Stomach (tissue), 9 donors: ENCODE data around the gene GALNS. TPM values are rescaled to one million over a fixed set of nuclear protein-coding genes. Genes with fewer than 3 reads are reported as not detected.

Experiments used
- DNase-seq, 2 donors: peaks; one replicate each; pipeline versions ENCODE4 v3.0.0 to v3.0.0-alpha.2; 2013 to 2019
- H3K27ac ChIP-seq, 5 donors: fragments of 200-600 bp in 4 of 5; sonication (generic) in 4 of 5; one replicate each; pipeline ENCODE4 v1.5.1; 2013 to 2019; ENCODE audit warnings: mild to moderate bottlenecking in 1 of 5, moderate library complexity in 1 of 5
- H3K27me3 ChIP-seq, 3 donors: fragments of 200-600 bp; sonication (generic); one replicate each; pipeline ENCODE4 v1.5.1; 2017 to 2019; ENCODE audit warnings: mixed run types in 1 of 3
- H3K36me3 ChIP-seq, 4 donors: fragments of 200-600 bp; sonication (generic); 1 replicate in 3 of 4; 2 replicates in 1 of 4; pipeline ENCODE4 v1.5.1; 2016 to 2019
- H3K4me1 ChIP-seq, 4 donors: fragments of 200-600 bp; sonication (generic); one replicate each; pipeline ENCODE4 v1.5.1; 2016 to 2019
- H3K4me3 ChIP-seq, 4 donors: fragments of 200-600 bp; sonication (generic) in 3 of 4; one replicate each; pipeline ENCODE4 v1.5.1; 2016 to 2019; ENCODE audit warnings: mild to moderate bottlenecking in 1 of 4
- H3K9me3 ChIP-seq, 4 donors: fragments of 200-600 bp; sonication (generic); one replicate each; pipeline ENCODE4 v1.5.1; 2016 to 2019
- EP300 ChIP-seq: sonication (generic); formaldehyde crosslinking; IDR thresholded peaks from one replicate; pipeline ENCODE4 v1.6.1; 2017; ENCODE audit warnings: antibody characterized with exemption
- POLR2A ChIP-seq, 4 donors: fragments of 450-650 bp; IDR thresholded peaks; one replicate each; pipeline ENCODE4 v1.6.1; 2016; ENCODE audit warnings: antibody characterized with exemption in 4 of 4, control low read depth in 2 of 4, mild to moderate bottlenecking in 1 of 4, moderate library complexity in 1 of 4
- POLR2AphosphoS5 ChIP-seq, 3 donors: sonication (generic); formaldehyde crosslinking; IDR thresholded peaks; one replicate each; pipeline ENCODE4 v1.6.1; 2016; ENCODE audit warnings: antibody characterized with exemption in 3 of 3
- WGBS, 5 donors: extraction: QIAGEN DNeasy Blood & Tissue Kit in 3 of 5; methylation state at CpG; one replicate each; pipeline versions ENCODE4 v1.1.5 to v1.1.7; 2013 to 2018; 5-methylcytosine and 5-hydroxymethylcytosine counted together
- intact Hi-C: fragments of 100-400 bp; cut with DNase I; formaldehyde crosslinking; loops from one replicate; pipeline ENCODE4 v1.15.1; 2023; ENCODE audit warnings: low total_unique reads
- polyA plus RNA-seq, 3 donors: library from polyadenylated mRNA; stranded (reverse); fragments of 200-250 nt; gene quantifications; one replicate each; pipeline ENCODE4 v1.2.3, GENCODE V29; 2013
- total RNA-seq, 5 donors: library from RNA; depleted of rRNA; stranded (reverse); fragments of >200 nt; gene quantifications; one replicate each; pipeline versions ENCODE4 v1.1.0 to v1.2.3, GENCODE V29; 2014 to 2016
- TF ChIP-seq, protein P1 (sequence below), 7 experiments: fragments of 450-650 bp in 4 of 7; fragments of 200-600 bp in 3 of 7; sonication (generic) in 3 of 7; IDR thresholded peaks; one replicate each; pipeline ENCODE4 v1.5.1; 2016 to 2019; ENCODE audit warnings: antibody characterized with exemption in 7 of 7, control low read depth in 2 of 7, mild to moderate bottlenecking in 1 of 7
- donor health status: healthy with polysubstance abuse.
- donor health status: Bipolar disorder and iron deficiency.
- donor health status: healthy.

The GALNS gene
- total and polyA plus RNA-seq, 8 donors, result 8.6 to 110 (median 28.2) TPM

DNA sequence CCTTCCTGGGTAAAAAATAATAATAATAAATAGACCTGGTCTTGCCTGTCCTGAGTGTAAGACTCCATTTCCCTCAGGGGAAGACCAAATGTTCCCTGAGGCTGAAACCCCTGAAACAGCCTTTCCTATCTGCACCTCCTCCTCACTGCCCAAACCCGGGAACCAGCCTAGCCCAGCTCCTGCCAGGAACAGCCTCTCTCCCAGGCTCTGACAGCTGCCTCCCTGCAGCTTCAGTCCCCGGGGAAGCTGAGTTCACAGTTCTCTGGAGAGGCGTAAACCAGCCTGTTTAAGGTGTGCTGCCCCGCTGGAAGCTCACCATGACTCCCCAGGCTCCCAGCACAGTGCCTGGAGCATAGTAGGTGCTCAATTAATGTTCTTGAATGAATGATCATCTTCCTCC lies 60.5 kb downstream of the GALNS start:
- Histone ChIP-seq H3K27me3 (peaks cover 0 to 39% (median 25%) of the 10 kb centered on the region in 3 donors), H3K4me3 (no peak overlapping the region), H3K9me3 (no peaks in the 10 kb centered on the region), H3K36me3 (no peaks in the 10 kb centered on the region), H3K27ac (no peak overlapping the region), H3K4me1 (peaks cover 0 to 30% (median 3%) of the 10 kb centered on the region in 4 donors)
- TF ChIP-seq POLR2AphosphoS5 (IDR thresholded peaks at IDR 0.05), result no peak
- TF ChIP-seq EP300, result no peak
- TF ChIP-seq, protein P1, sequence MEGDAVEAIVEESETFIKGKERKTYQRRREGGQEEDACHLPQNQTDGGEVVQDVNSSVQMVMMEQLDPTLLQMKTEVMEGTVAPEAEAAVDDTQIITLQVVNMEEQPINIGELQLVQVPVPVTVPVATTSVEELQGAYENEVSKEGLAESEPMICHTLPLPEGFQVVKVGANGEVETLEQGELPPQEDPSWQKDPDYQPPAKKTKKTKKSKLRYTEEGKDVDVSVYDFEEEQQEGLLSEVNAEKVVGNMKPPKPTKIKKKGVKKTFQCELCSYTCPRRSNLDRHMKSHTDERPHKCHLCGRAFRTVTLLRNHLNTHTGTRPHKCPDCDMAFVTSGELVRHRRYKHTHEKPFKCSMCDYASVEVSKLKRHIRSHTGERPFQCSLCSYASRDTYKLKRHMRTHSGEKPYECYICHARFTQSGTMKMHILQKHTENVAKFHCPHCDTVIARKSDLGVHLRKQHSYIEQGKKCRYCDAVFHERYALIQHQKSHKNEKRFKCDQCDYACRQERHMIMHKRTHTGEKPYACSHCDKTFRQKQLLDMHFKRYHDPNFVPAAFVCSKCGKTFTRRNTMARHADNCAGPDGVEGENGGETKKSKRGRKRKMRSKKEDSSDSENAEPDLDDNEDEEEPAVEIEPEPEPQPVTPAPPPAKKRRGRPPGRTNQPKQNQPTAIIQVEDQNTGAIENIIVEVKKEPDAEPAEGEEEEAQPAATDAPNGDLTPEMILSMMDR (IDR thresholded peaks at IDR 0.05), result no peak
- TF ChIP-seq POLR2A (IDR thresholded peaks at IDR 0.05), result no peak
- no peak for DNase-seq
- intact Hi-C loops, result no loop called here
- WGBS, 5 donors, result 20 to 77% (median 74%) methylated on average over 1 to 4 of the region's 4 CpGs

DNA sequence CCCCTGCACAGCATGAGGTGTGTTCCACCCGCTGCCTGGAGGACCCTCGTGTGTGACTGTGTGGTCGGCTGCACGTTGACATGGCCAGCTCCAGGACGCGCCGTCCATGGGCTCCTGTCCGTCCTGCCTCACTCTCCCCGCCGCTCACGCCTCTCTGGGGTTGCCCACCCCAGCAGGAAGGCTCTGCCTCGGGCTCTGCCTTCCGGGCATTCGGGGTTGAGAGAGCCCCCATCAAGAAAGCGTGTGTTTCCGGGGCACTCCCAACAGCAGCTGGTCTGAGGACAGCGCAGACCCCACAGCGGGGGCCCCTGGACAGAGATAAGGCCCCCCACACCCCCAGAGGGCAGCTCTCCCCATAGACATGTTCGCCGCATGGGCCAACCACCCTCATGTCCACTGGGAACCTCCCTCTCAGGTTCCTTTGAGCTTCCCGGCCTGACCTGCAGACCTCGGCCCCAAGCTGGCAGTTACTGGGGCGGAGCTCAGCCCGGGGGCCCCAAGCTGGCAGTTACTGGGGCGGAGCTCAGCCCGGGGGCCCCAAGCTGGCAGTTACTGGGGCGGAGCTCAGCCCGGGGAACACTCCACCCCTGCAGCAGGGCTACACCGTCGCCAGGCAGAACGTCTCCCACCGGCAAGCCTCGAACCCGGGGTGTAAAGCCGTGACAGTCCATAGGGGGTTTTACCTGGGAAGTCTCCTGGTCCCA lies 63.3 kb downstream of the GALNS start:
- TF ChIP-seq POLR2AphosphoS5 (IDR thresholded peaks at IDR 0.05) (no peak), POLR2A (IDR thresholded peaks at IDR 0.05) (no peak), EP300 (no peak)
- TF ChIP-seq, protein P1 (IDR thresholded peaks at IDR 0.05), result no peak
- 41 to 49% (median 46%) methylated on average over 31 to 35 of the region's 35 CpGs for WGBS, 5 donors
- no peaks in the 10 kb centered on the region for H3K36me3 ChIP-seq
- DNase-seq, result no peak
- H3K27ac ChIP-seq, result no peak overlapping the region
- H3K4me1 ChIP-seq, result peaks cover 0 to 47% (median 8%) of the 10 kb centered on the region in 4 donors
- intact Hi-C loops, result no loop called here
- no peak overlapping the region for H3K4me3 ChIP-seq
- peaks cover 0 to 51% (median 25%) of the 10 kb centered on the region in 3 donors for H3K27me3 ChIP-seq
- H3K9me3 ChIP-seq, result no peaks in the 10 kb centered on the region

DNA sequence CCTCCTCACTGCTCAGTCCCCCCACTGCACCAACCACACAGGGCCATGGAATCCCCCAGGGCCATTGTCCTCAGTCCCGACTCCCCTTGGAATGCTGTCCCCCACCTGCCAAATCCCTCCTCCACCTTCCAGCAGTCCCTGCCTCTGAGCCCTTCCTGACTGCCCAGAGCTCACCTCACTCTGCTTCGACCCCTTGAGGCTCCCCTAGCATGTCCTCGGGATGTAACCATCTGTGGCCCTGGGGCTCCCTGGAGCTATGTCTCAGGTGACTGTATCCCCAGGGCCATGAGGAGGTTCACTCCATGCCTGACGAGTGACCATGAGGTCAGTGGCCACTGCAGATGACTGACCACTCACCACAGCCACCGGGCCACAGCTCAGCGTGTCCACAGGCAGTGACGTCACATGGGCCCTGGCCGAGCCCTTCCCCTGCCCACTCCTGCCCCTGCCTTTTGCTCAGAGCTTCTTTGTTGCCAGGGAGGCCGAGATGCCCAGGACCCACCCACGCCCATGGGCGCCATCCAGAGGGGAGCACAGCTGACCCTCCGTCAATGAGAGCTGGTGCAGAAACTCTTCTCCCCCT lies 64.0 kb downstream of the GALNS start:
- 72 to 81% (median 76%) methylated on average over 8 to 12 of the region's 12 CpGs for WGBS, 5 donors
- Histone ChIP-seq H3K27me3 (peaks cover 0 to 51% (median 25%) of the 10 kb centered on the region in 3 donors), H3K4me1 (peaks cover 0 to 47% (median 8%) of the 10 kb centered on the region in 4 donors), H3K9me3 (no peaks in the 10 kb centered on the region), H3K36me3 (no peaks in the 10 kb centered on the region), H3K4me3 (no peak overlapping the region), H3K27ac (no peak overlapping the region)
- TF ChIP-seq EP300 (no peak), POLR2A (IDR thresholded peaks at IDR 0.05) (no peak), POLR2AphosphoS5 (IDR thresholded peaks at IDR 0.05) (no peak)
- TF ChIP-seq, protein P1 (IDR thresholded peaks at IDR 0.05), result no peak
- intact Hi-C loops, result no loop called here
- no peak for DNase-seq

DNA sequence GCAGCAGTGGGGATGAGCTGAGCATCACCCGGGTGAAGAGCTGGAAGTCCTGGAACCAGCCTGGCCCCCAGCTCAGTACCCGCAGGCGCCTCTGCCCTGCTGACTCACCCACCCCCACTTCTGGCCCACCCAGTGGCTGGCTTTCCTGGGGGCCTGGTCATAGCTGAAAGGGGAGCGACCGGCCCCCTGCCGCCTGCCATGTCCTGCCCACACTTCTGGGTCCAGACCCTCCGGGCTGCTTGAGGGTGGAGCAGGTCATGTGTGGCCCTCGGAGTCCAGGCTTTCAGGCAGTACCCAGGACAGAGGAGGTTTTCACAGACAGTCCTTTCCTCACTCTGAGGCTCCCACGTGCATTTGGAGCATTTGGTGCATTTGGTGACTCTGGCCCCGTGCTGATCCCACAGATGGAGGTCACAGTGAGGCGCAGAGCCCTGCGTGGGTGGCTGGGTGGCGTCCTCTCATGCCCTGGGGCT lies 64.6 kb downstream of the GALNS start:
- DNase-seq, result no peak
- H3K36me3 ChIP-seq, result no peaks in the 10 kb centered on the region
- H3K27ac ChIP-seq, result no peak overlapping the region
- H3K4me3 ChIP-seq, result no peak overlapping the region
- peaks cover 0 to 47% (median 8%) of the 10 kb centered on the region in 4 donors for H3K4me1 ChIP-seq
- no peak for TF ChIP-seq EP300
- TF ChIP-seq POLR2AphosphoS5 (IDR thresholded peaks at IDR 0.05), result no peak
- TF ChIP-seq, protein P1 (IDR thresholded peaks at IDR 0.05), result no peak
- TF ChIP-seq POLR2A (IDR thresholded peaks at IDR 0.05), result no peak
- peaks cover 0 to 51% (median 25%) of the 10 kb centered on the region in 3 donors for H3K27me3 ChIP-seq
- 63 to 78% (median 70%) methylated on average over 6 to 13 of the region's 13 CpGs for WGBS, 5 donors
- H3K9me3 ChIP-seq, result no peaks in the 10 kb centered on the region
- intact Hi-C loops, result no loop called here
